Prostate gland (tissue), 2 donors: ENCODE results near the gene CFAP45. TPM values are rescaled to one million over a fixed set of nuclear protein-coding genes. Genes with fewer than 3 reads are reported as not detected.

ENCODE experiments used
- DNase-seq: peaks from one replicate; pipeline ENCODE4 v3.0.0-alpha.2; 2019; ENCODE audit warnings: low spot score
- H3K27ac ChIP-seq, 2 donors: fragments of 200-600 bp; sonication (generic); 2 replicates each; pipeline ENCODE4 v1.5.1; 2017 to 2019
- H3K27me3 ChIP-seq: fragments of 200-600 bp; sonication (generic); replicated peaks from 2 replicates; pipeline ENCODE4 v1.5.1; 2019; ENCODE audit not compliant: insufficient read depth
- H3K36me3 ChIP-seq, 2 donors: fragments of 200-600 bp; sonication (generic); 1 replicate in 1 of 2; 2 replicates in 1 of 2; pipeline versions ENCODE4 v1.5.1 to v1.8.1; 2017 to 2019
- H3K4me1 ChIP-seq: fragments of 200-600 bp; sonication (generic); replicated peaks from 2 replicates; pipeline ENCODE4 v1.5.1; 2019
- H3K4me3 ChIP-seq, 2 donors: fragments of 200-600 bp; sonication (generic); 2 replicates each; pipeline ENCODE4 v1.5.1; 2017 to 2019
- H3K9me3 ChIP-seq: fragments of 200-600 bp; sonication (generic); 2 replicates; pipeline ENCODE4 v1.5.1; 2017
- POLR2A ChIP-seq: fragments of 450-650 bp; IDR thresholded peaks from one replicate; pipeline ENCODE4 v1.6.1; 2016; ENCODE audit warnings: antibody characterized with exemption, mild to moderate bottlenecking
- POLR2AphosphoS5 ChIP-seq: sonication (generic); formaldehyde crosslinking; IDR thresholded peaks from one replicate; pipeline ENCODE4 v1.6.1; 2017; ENCODE audit warnings: antibody characterized with exemption
- WGBS: methylation state at CpG from one replicate; pipeline ENCODE4 v1.1.5; 2018; 5-methylcytosine and 5-hydroxymethylcytosine counted together
- intact Hi-C: fragments of 100-400 bp; cut with DNase I; formaldehyde crosslinking; loops from one replicate; pipeline ENCODE4 v1.14.2; 2022
- total RNA-seq, 2 donors: library from RNA; depleted of rRNA; stranded (reverse); fragments of >200 nt; gene quantifications; one replicate each; pipeline ENCODE4 v1.1.0, GENCODE V29; 2016
- TF ChIP-seq, protein P1 (sequence below), 4 experiments: fragments of 200-600 bp in 2 of 4; fragments of 450-650 bp in 2 of 4; sonication (generic) in 2 of 4; IDR thresholded peaks; 1 replicate in 3 of 4; 2 replicates in 1 of 4; pipeline ENCODE4 v1.5.1; 2016 to 2019; ENCODE audit warnings: antibody characterized with exemption in 4 of 4, mild to moderate bottlenecking in 2 of 4, moderate library complexity in 2 of 4

The CFAP45 gene
- total RNA-seq, 2 donors from 2014 or later = 2.6 TPM; not detected in 1

- peak within 1 kb of the TSS; percentile 77 to 85 for H3K27ac ChIP-seq
- H3K27me3 ChIP-seq = no peaks in the 10 kb centered on the region
- WGBS = 2% methylated on average over 42 of the region's 58 CpGs
- no peaks in the 10 kb centered on the region for H3K36me3 ChIP-seq
- peaks cover 10% of the 10 kb centered on the region for H3K4me1 ChIP-seq
- intact Hi-C loops = no loop called here
- peak; percentile 96 for DNase-seq
- H3K9me3 ChIP-seq = no peaks in the 10 kb centered on the region
- H3K4me3 ChIP-seq = peak within 1 kb of the TSS; percentile 35 to 47
- peak; percentile 40 for TF ChIP-seq POLR2A
- TF ChIP-seq, protein P1, sequence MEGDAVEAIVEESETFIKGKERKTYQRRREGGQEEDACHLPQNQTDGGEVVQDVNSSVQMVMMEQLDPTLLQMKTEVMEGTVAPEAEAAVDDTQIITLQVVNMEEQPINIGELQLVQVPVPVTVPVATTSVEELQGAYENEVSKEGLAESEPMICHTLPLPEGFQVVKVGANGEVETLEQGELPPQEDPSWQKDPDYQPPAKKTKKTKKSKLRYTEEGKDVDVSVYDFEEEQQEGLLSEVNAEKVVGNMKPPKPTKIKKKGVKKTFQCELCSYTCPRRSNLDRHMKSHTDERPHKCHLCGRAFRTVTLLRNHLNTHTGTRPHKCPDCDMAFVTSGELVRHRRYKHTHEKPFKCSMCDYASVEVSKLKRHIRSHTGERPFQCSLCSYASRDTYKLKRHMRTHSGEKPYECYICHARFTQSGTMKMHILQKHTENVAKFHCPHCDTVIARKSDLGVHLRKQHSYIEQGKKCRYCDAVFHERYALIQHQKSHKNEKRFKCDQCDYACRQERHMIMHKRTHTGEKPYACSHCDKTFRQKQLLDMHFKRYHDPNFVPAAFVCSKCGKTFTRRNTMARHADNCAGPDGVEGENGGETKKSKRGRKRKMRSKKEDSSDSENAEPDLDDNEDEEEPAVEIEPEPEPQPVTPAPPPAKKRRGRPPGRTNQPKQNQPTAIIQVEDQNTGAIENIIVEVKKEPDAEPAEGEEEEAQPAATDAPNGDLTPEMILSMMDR (IDR thresholded peaks at IDR 0.05) = peak; percentile 31 to 77 (median 70)
- peak; percentile 93 for TF ChIP-seq POLR2AphosphoS5
Observed at GRCh38 chr1:159945483-159946241, 45.7 kb upstream of the CFAP45 start, which contains the start of gene IGSF9. Gene IGSF9 (minus strand): TSS chr1:159945613. CDS start chr1:159943454, 2,159 bp downstream.

GRCh38 chr1:159944623-159945455, 44.9 kb upstream of the CFAP45 start:
- 16% methylated on average over 11 of the region's 11 CpGs for WGBS
- Histone ChIP-seq H3K4me1 (peaks cover 8% of the 10 kb centered on the region), H3K27me3 (no peaks in the 10 kb centered on the region), H3K9me3 (no peaks in the 10 kb centered on the region), H3K4me3 (peak overlapping the region; percentile 35 to 47), H3K36me3 (no peaks in the 10 kb centered on the region), H3K27ac (peak overlapping the region; percentile 77 to 85)
- intact Hi-C loops = no loop called here
- no peak for DNase-seq
- TF ChIP-seq, protein P1 (IDR thresholded peaks at IDR 0.05) = no peak
- TF ChIP-seq POLR2AphosphoS5 = no peak
- no peak for TF ChIP-seq POLR2A

DNA sequence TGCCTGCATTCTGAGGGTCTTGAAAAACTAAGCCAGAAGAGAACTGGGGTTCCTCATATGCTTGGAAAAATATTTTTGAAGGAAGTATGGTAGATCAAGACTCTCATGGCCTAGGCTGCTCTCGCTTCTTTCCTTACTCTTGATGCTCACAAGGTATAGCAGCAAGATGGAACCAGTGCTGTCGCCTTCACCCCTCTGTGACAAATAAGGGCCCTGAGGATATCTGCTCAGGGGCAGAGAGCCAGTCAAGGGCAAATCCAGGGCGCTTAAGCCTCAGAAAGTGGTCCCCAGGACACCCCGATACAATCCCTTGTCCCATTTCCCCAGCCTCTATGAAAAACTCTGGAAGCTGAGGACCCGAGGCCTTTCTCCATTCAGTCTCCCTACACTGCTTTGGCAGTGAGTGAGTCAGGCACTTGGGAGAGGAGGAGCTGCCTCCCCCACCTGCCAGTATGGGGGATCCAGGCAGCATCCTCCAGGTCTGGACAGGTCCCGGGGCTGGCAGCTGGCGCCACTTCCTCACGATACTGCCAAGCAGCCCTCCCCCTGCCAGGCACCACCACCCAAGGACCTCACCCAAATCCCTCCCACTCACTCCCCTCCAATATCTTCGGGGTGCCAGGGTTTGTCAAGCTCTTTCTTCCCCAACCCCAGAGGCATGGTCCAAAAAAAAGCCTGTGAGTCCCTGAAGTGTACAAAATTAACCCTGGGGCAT, 44.1 kb upstream of the CFAP45 start:
- TF ChIP-seq POLR2AphosphoS5 (peak; percentile 34), POLR2A (no peak)
- intact Hi-C loops = no loop called here
- Histone ChIP-seq H3K4me3 (no peak overlapping the region), H3K27me3 (no peaks in the 10 kb centered on the region), H3K4me1 (peaks cover under 1% of the 10 kb centered on the region), H3K9me3 (no peaks in the 10 kb centered on the region), H3K36me3 (no peaks in the 10 kb centered on the region), H3K27ac (peak overlapping the region; percentile 77 to 85)
- DNase-seq = peak; percentile 72
- WGBS = 55% methylated on average over 9 of the region's 9 CpGs

- no peak for DNase-seq
- Histone ChIP-seq H3K27me3 (no peaks in the 10 kb centered on the region), H3K4me3 (no peak overlapping the region), H3K36me3 (no peaks in the 10 kb centered on the region), H3K9me3 (no peaks in the 10 kb centered on the region), H3K4me1 (no peaks in the 10 kb centered on the region), H3K27ac (peak overlapping the region; percentile 42 to 85)
- intact Hi-C loops = no loop called here
- TF ChIP-seq, protein P1 (IDR thresholded peaks at IDR 0.05) = no peak
- WGBS = 44% methylated on average over 5 of the region's 5 CpGs
Observed at GRCh38 chr1:159943278-159943640, 43.3 kb upstream of the CFAP45 start.
